Renal cortical epithelial cell (primary cell): ENCODE data around the gene RNFT2. TPM values are rescaled to one million over a fixed set of nuclear protein-coding genes. Genes with fewer than 3 reads are reported as not detected.
A peak's percentile ranks its signal among the peaks of the same experiment; 100 is the strongest.
"Not testable (repeated sequence)": the region's sequence is repeated elsewhere in the genome, so short reads cannot be mapped to it uniquely, and the experiment has no call there.

Experiments used
- DNase-seq: peaks from one replicate; pipeline ENCODE4 v3.0.0-alpha.2; 2011; ENCODE audit warnings: low read depth
- total RNA-seq: library from RNA; depleted of rRNA; stranded (reverse); fragments of >200 nt; gene quantifications from 2 replicates; pipeline ENCODE4 v1.2.3, GENCODE V29; 2014

Gene RNFT2
- total RNA-seq, 1 donor from 2014 or later: 5.6 TPM

- no peak for DNase-seq
Measured at GRCh38 chr12:116792403-116792802, 54.3 kb downstream of the RNFT2 start.

GRCh38 chr12:116794725-116795124, 56.6 kb downstream of the RNFT2 start:
- DNase-seq: peak; percentile 64

GRCh38 chr12:116797885-116798284, 59.8 kb downstream of the RNFT2 start:
- DNase-seq: no peak

GRCh38 chr12:116798719-116799118, 60.6 kb downstream of the RNFT2 start:
- no peak for DNase-seq

- no peak for DNase-seq
Measured at GRCh38 chr12:116799955-116800354, 61.8 kb downstream of the RNFT2 start.

- DNase-seq: no peak
Measured at GRCh38 chr12:116800918-116801317, 62.8 kb downstream of the RNFT2 start.

GRCh38 chr12:116802018-116802417, 63.9 kb downstream of the RNFT2 start:
- no peak for DNase-seq

GRCh38 chr12:116803013-116803736, 65.1 kb downstream of the RNFT2 start:
- DNase-seq: no peak

- no peak for DNase-seq
Measured at GRCh38 chr12:116804051-116804450, 65.9 kb downstream of the RNFT2 start.

- no peak for DNase-seq
Measured at GRCh38 chr12:116806845-116807440, 68.8 kb downstream of the RNFT2 start.

- DNase-seq: no peak
Measured at GRCh38 chr12:116807546-116807945, 69.4 kb downstream of the RNFT2 start.

GRCh38 chr12:116808113-116809105, 70.3 kb downstream of the RNFT2 start:
- no peak for DNase-seq

GRCh38 chr12:116812238-116812637, 74.1 kb downstream of the RNFT2 start:
- DNase-seq: no peak

- DNase-seq: peak; percentile 96
Measured at GRCh38 chr12:116813271-116814041, 75.3 kb downstream of the RNFT2 start.

GRCh38 chr12:116814766-116815165, 76.7 kb downstream of the RNFT2 start:
- DNase-seq: not testable (repeated sequence)

- peak; percentile 12 for DNase-seq
Measured at GRCh38 chr12:116818341-116818856, 80.3 kb downstream of the RNFT2 start.

- peak; percentile 66 for DNase-seq
Measured at GRCh38 chr12:116818948-116819832, 81.1 kb downstream of the RNFT2 start.

- no peak for DNase-seq
Measured at GRCh38 chr12:116820064-116820656, 82.0 kb downstream of the RNFT2 start.

GRCh38 chr12:116821291-116821690, 83.2 kb downstream of the RNFT2 start:
- no peak for DNase-seq

GRCh38 chr12:116827432-116827831, 89.3 kb downstream of the RNFT2 start:
- DNase-seq: no peak
